ENCODE measurements around the gene SCG2.

SCG2 gene

DNA sequence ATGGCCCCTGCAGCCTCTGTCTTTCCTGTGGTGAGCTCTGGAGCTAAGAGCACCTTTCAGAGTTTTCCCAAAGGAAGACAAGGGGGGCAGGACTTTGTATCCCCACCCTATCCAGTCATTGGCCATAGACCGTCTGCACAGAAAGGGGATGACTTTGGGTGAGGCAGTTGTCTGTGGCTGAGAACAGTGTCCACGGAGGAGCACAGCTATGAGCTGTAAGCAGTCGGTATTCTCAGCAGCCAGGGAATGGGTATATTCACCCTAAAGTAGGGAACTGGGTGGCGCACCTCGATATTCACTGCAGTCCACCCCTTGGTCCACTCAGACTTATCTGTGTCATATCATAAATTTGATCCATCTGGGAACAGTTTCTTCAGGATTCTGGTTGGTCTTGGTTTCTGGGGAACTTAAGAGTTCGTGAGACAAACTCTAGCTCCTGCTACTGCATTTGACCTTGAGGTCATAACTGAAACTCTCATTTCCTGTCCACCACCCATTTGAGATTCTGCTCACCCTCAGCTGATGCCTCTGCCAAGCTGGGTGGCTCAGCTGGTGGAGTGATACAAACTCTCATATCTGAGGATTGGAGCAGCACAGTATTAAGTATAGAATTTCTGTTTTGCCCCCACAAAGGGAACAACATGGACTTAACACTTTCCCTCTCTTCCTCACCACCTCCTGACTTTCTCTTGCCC is 45.2 kb upstream of the SCG2 start:
- H3K27ac ChIP-seq (ENCODE audit: low read depth, low read length, poor library complexity, severe bottlenecking) = no peak overlapping the region
- H2AFZ ChIP-seq (ENCODE audit: low read length) = no peak overlapping the region
- no peak overlapping the region for H3K4me3 ChIP-seq (ENCODE audit: low read depth, low read length, poor library complexity, severe bottlenecking)
- no peaks in the 10 kb centered on the region for H3K9me3 ChIP-seq (ENCODE audit: low read length)
- H3K79me2 ChIP-seq (ENCODE audit: insufficient read depth, low read length) = no peaks in the 10 kb centered on the region
- no peaks in the 10 kb centered on the region for H3F3A ChIP-seq (ENCODE audit: insufficient read depth, low read length)
- H3K4me1 ChIP-seq (ENCODE audit: insufficient read depth, low read length, severe bottlenecking) = no peaks in the 10 kb centered on the region
- no peaks in the 10 kb centered on the region for H3K36me3 ChIP-seq (ENCODE audit: insufficient read depth, low read length)
- no peak overlapping the region for H3K4me2 ChIP-seq (ENCODE audit: low read length)
- H3K27me3 ChIP-seq (ENCODE audit: insufficient read depth, low read length) = no peaks in the 10 kb centered on the region
- no peaks in the 10 kb centered on the region for H3K9me2 ChIP-seq (ENCODE audit: low read depth, low read length)
- no peak overlapping the region for H3K9ac ChIP-seq (ENCODE audit: low read length)
- H4K20me1 ChIP-seq (ENCODE audit: insufficient read depth, low read length) = no peaks in the 10 kb centered on the region
- no peak for TF ChIP-seq EZH2 (IDR thresholded peaks at IDR 0.05; ENCODE audit: borderline replicate concordance, low read length)
- TF ChIP-seq, protein P1, sequence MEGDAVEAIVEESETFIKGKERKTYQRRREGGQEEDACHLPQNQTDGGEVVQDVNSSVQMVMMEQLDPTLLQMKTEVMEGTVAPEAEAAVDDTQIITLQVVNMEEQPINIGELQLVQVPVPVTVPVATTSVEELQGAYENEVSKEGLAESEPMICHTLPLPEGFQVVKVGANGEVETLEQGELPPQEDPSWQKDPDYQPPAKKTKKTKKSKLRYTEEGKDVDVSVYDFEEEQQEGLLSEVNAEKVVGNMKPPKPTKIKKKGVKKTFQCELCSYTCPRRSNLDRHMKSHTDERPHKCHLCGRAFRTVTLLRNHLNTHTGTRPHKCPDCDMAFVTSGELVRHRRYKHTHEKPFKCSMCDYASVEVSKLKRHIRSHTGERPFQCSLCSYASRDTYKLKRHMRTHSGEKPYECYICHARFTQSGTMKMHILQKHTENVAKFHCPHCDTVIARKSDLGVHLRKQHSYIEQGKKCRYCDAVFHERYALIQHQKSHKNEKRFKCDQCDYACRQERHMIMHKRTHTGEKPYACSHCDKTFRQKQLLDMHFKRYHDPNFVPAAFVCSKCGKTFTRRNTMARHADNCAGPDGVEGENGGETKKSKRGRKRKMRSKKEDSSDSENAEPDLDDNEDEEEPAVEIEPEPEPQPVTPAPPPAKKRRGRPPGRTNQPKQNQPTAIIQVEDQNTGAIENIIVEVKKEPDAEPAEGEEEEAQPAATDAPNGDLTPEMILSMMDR (IDR thresholded peaks at IDR 0.05; ENCODE audit: low read length) = no peak

DNA sequence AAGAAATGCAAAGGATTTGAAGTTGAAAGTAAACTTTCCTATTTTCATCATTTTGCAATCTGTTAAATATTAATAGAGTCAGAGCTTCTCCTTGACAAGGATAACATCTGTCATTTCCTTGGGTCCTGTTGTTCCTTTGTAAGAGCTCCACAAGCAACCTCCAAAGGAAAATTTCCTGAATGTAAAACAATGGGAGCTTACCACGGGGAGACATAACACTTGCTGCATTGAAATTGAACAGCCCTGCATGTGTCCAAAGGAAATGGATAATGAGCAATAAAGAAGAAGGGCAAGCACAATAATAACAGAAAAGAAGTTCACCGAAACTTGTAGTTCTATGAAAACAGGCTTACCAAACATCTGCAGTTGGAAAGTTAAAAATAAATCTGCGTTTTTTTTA is 42.0 kb upstream of the SCG2 start:
- H3K79me2 ChIP-seq (ENCODE audit: insufficient read depth, low read length) = no peaks in the 10 kb centered on the region

DNA sequence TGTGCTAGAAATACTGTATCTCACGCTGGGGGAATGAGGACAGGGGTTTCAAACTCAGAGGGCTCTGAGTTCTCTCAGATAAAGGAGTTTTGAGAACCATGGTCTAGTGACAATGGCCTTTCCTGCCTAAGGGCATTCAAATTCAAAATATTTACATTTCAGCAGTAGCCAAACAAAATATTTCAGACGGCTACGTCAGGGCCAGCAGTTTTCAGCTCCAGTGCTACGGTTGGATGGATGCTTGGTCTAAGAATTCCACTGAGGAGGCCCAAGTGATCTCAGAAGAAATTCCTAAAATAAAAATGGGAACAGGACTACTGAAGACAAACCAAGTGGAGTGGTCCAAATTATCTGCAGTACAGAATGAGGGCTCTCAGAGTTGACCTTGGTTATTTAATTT is 41.1 kb upstream of the SCG2 start:
- H3F3A ChIP-seq (ENCODE audit: insufficient read depth, low read length) = no peaks in the 10 kb centered on the region
- no peaks in the 10 kb centered on the region for H3K36me3 ChIP-seq (ENCODE audit: insufficient read depth, low read length)
- no peaks in the 10 kb centered on the region for H4K20me1 ChIP-seq (ENCODE audit: insufficient read depth, low read length)
- H3K4me3 ChIP-seq (ENCODE audit: low read depth, low read length, poor library complexity, severe bottlenecking) = no peak overlapping the region
- no peaks in the 10 kb centered on the region for H3K9me3 ChIP-seq (ENCODE audit: low read length)
- no peaks in the 10 kb centered on the region for H3K27me3 ChIP-seq (ENCODE audit: insufficient read depth, low read length)
- no peak overlapping the region for H3K4me2 ChIP-seq (ENCODE audit: low read length)
- no peaks in the 10 kb centered on the region for H3K79me2 ChIP-seq (ENCODE audit: insufficient read depth, low read length)
- no peak overlapping the region for H2AFZ ChIP-seq (ENCODE audit: low read length)
- TF ChIP-seq, protein P1 (IDR thresholded peaks at IDR 0.05; ENCODE audit: low read length) = no peak
- no peak for TF ChIP-seq EZH2 (IDR thresholded peaks at IDR 0.05; ENCODE audit: borderline replicate concordance, low read length)
- no peak overlapping the region for H3K9ac ChIP-seq (ENCODE audit: low read length)
- H3K9me2 ChIP-seq (ENCODE audit: low read depth, low read length) = no peaks in the 10 kb centered on the region
- no peaks in the 10 kb centered on the region for H3K4me1 ChIP-seq (ENCODE audit: insufficient read depth, low read length, severe bottlenecking)
- H3K27ac ChIP-seq (ENCODE audit: low read depth, low read length, poor library complexity, severe bottlenecking) = no peak overlapping the region

More for the DNA sequence above, 42.0 kb upstream of the SCG2 start:
- H3K36me3 ChIP-seq (ENCODE audit: insufficient read depth, low read length) = no peaks in the 10 kb centered on the region
- no peak overlapping the region for H3K4me3 ChIP-seq (ENCODE audit: low read depth, low read length, poor library complexity, severe bottlenecking)
- H3F3A ChIP-seq (ENCODE audit: insufficient read depth, low read length) = no peaks in the 10 kb centered on the region
- H3K4me1 ChIP-seq (ENCODE audit: insufficient read depth, low read length, severe bottlenecking) = no peaks in the 10 kb centered on the region
- no peaks in the 10 kb centered on the region for H4K20me1 ChIP-seq (ENCODE audit: insufficient read depth, low read length)
- H2AFZ ChIP-seq (ENCODE audit: low read length) = no peak overlapping the region
- no peak overlapping the region for H3K4me2 ChIP-seq (ENCODE audit: low read length)
- no peaks in the 10 kb centered on the region for H3K9me2 ChIP-seq (ENCODE audit: low read depth, low read length)
- TF ChIP-seq EZH2 (IDR thresholded peaks at IDR 0.05; ENCODE audit: borderline replicate concordance, low read length) = no peak
- TF ChIP-seq, protein P1 (IDR thresholded peaks at IDR 0.05; ENCODE audit: low read length) = no peak
- H3K9me3 ChIP-seq (ENCODE audit: low read length) = no peaks in the 10 kb centered on the region
- no peak overlapping the region for H3K9ac ChIP-seq (ENCODE audit: low read length)
- H3K27me3 ChIP-seq (ENCODE audit: insufficient read depth, low read length) = no peaks in the 10 kb centered on the region
- H3K27ac ChIP-seq (ENCODE audit: low read depth, low read length, poor library complexity, severe bottlenecking) = no peak overlapping the region
